ENCODE data around the gene PXDC1. TPM values are rescaled to one million over a fixed set of nuclear protein-coding genes. Genes with fewer than 3 reads are reported as not detected.
"Not testable (repeated sequence)": the region's sequence is repeated elsewhere in the genome, so short reads cannot be mapped to it uniquely, and the experiment has no call there.

PXDC1 gene
- total RNA-seq, 2 experiments from 2014 or later: 0.17 to 0.27 TPM

DNA sequence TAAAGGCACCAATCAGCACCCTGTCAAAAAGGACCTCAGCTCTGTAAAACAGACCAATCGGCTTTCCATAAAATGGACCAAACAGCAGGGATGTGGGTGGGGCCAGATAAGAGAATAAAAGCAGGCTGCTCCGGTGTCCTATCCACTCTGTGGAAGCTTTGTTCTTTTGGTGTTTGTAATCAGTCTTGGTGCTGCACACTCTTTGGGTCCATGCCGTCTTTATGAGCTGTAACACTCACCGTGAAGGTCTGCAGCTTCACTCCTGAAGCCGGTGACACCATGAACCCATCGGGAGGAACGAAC is 7.3 kb upstream of the PXDC1 start:
- intact Hi-C loops (cut with DNase I, micrococcal nuclease): no loop called here
- no peak overlapping the region for H3K27ac ChIP-seq (ENCODE audit: low read depth in 1 of 2, low read length in 2 of 2)
- H3K27me3 ChIP-seq (ENCODE audit: control insufficient read depth in 1 of 2, insufficient read depth in 2 of 2, low read length in 2 of 2): peaks cover 0 to 3% of the 10 kb centered on the region in 2 experiments

GRCh38 chr6:3757998-3758841 is 6.7 kb upstream of the PXDC1 start:
- POLR2A ChIA-PET: interaction anchor here (0.6 kb wide), 1 partner anchor 259 kb away, joined by 3 read pairs; no protein-coding TSS in a partner anchor

More for the DNA sequence above, 7.3 kb upstream of the PXDC1 start:
- Histone ChIP-seq H3K4me1 (ENCODE audit: insufficient read depth, low read length) (no peaks in the 10 kb centered on the region), H3K4me3 (ENCODE audit: low read length) (no peak overlapping the region), H3K9me3 (ENCODE audit: control insufficient read depth in 1 of 2, insufficient read depth in 1 of 2, low read length in 2 of 2) (peaks cover 0 to 4% of the 10 kb centered on the region in 2 experiments), H3K36me3 (ENCODE audit: insufficient read depth, low read length) (no peaks in the 10 kb centered on the region)
- DNase-seq: no peak
- H3K36me3 Mint-ChIP-seq (ENCODE audit: low read depth): no peaks in the 10 kb centered on the region
- no peaks in the 10 kb centered on the region for H3K9me3 Mint-ChIP-seq
- ATAC-seq (ENCODE audit: poor library complexity): no peak
- TF ChIP-seq, protein P1, sequence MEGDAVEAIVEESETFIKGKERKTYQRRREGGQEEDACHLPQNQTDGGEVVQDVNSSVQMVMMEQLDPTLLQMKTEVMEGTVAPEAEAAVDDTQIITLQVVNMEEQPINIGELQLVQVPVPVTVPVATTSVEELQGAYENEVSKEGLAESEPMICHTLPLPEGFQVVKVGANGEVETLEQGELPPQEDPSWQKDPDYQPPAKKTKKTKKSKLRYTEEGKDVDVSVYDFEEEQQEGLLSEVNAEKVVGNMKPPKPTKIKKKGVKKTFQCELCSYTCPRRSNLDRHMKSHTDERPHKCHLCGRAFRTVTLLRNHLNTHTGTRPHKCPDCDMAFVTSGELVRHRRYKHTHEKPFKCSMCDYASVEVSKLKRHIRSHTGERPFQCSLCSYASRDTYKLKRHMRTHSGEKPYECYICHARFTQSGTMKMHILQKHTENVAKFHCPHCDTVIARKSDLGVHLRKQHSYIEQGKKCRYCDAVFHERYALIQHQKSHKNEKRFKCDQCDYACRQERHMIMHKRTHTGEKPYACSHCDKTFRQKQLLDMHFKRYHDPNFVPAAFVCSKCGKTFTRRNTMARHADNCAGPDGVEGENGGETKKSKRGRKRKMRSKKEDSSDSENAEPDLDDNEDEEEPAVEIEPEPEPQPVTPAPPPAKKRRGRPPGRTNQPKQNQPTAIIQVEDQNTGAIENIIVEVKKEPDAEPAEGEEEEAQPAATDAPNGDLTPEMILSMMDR (IDR thresholded peaks at IDR 0.05): no peak
- CTCF ChIA-PET: no interaction called here
- H3K4me1 Mint-ChIP-seq (ENCODE audit: low read depth): no peaks in the 10 kb centered on the region
- H3K4me3 Mint-ChIP-seq: no peak overlapping the region
- no peak overlapping the region for H3K27ac Mint-ChIP-seq
- POLR2A ChIA-PET: no interaction called here
- peaks cover 19% of the 10 kb centered on the region for H3K27me3 Mint-ChIP-seq

DNA sequence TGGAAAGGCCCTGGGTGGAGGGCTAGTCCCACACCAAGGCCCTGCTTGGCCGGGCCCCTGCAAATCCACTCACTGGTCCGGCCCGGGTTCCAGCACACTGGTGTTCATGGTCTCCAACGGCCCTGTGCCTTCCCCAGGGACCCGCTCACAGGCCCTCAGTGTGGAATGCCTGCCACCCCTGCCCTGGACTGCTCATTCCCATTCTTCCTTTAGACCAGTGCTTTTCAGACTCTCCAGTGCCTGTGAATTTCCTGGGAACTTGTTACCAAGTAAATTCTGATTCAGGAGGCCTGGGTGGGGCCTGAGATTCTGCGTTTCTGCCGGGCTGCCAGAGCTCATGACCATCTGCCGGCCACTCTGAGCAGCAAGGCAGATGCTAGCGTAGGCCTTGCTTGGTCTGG is 5.7 kb upstream of the PXDC1 start:
- H3K4me3 ChIP-seq (ENCODE audit: low read length): no peak overlapping the region
- H3K9me3 Mint-ChIP-seq: no peaks in the 10 kb centered on the region
- no peak overlapping the region for H3K27ac ChIP-seq (ENCODE audit: low read depth in 1 of 2, low read length in 2 of 2)
- no peaks in the 10 kb centered on the region for H3K36me3 Mint-ChIP-seq (ENCODE audit: low read depth)
- no peak overlapping the region for H3K4me3 Mint-ChIP-seq
- peaks cover 0 to 7% of the 10 kb centered on the region in 2 experiments for H3K9me3 ChIP-seq (ENCODE audit: control insufficient read depth in 1 of 2, insufficient read depth in 1 of 2, low read length in 2 of 2)
- H3K27ac Mint-ChIP-seq: no peak overlapping the region
- TF ChIP-seq, protein P1 (IDR thresholded peaks at IDR 0.05): no peak
- H3K4me1 ChIP-seq (ENCODE audit: insufficient read depth, low read length): peaks cover 4% of the 10 kb centered on the region
- H3K36me3 ChIP-seq (ENCODE audit: insufficient read depth, low read length): no peaks in the 10 kb centered on the region
- ATAC-seq (ENCODE audit: poor library complexity): no peak
- POLR2A ChIA-PET: no interaction called here
- peaks cover 33% of the 10 kb centered on the region for H3K27me3 Mint-ChIP-seq
- peaks cover 9% of the 10 kb centered on the region for H3K4me1 Mint-ChIP-seq (ENCODE audit: low read depth)
- H3K27me3 ChIP-seq (ENCODE audit: control insufficient read depth in 1 of 2, insufficient read depth in 2 of 2, low read length in 2 of 2): peaks cover 10 to 18% of the 10 kb centered on the region in 2 experiments
- intact Hi-C loops (cut with DNase I, micrococcal nuclease): no loop called here
- CTCF ChIA-PET: no interaction called here
- no peak for DNase-seq

More at GRCh38 chr6:3757998-3758841, 6.7 kb upstream of the PXDC1 start:
- H3K4me1 ChIP-seq (ENCODE audit: insufficient read depth, low read length); H3K9me3 Mint-ChIP-seq; H3K36me3 Mint-ChIP-seq (ENCODE audit: low read depth); H3K27ac Mint-ChIP-seq; DNase-seq; H3K27ac ChIP-seq (ENCODE audit: low read depth in 1 of 2, low read length in 2 of 2); H3K4me1 Mint-ChIP-seq (ENCODE audit: low read depth); H3K4me3 ChIP-seq (ENCODE audit: low read length); H3K4me3 Mint-ChIP-seq; H3K27me3 ChIP-seq (ENCODE audit: control insufficient read depth in 1 of 2, insufficient read depth in 2 of 2, low read length in 2 of 2); H3K9me3 ChIP-seq (ENCODE audit: control insufficient read depth in 1 of 2, insufficient read depth in 1 of 2, low read length in 2 of 2); ATAC-seq (ENCODE audit: poor library complexity); H3K36me3 ChIP-seq (ENCODE audit: insufficient read depth, low read length); intact Hi-C loops (cut with DNase I, micrococcal nuclease); CTCF ChIA-PET: not testable (repeated sequence)
- H3K27me3 Mint-ChIP-seq: peaks cover 25% of the 10 kb centered on the region

All from CD4-positive, alpha-beta T cell (primary cell).